ENCODE measurements around the gene UBA7.
A peak's percentile ranks its signal among the peaks of the same experiment; 100 is the strongest.
"Not testable (repeated sequence)": the region's sequence is repeated elsewhere in the genome, so short reads cannot be mapped to it uniquely, and the experiment has no call there.

Gene UBA7

DNA sequence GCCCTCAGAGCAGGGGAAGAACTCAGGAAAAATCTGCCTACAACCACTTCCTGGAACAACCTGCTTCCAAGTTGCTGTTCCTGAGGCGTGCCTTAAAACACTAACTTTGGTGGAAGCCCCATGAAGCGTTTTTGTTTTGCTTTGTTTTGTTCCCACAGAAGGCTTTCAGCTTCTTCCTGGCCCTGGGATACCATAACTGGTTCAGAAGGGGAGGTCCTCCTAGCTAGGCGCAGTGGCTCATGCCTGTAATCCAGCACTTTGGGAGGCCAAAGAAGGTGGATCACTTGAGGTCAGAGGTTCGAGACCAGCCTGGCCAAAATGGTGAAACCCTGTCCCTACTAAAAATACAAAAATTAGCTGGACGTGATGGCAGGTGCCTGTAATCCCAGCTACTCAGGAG lies 26.2 kb downstream of the UBA7 start:
- FAIRE-seq: no peak
- no peak for DNase-seq (ENCODE audit: extremely low spot score, insufficient read length, low read depth)

DNA sequence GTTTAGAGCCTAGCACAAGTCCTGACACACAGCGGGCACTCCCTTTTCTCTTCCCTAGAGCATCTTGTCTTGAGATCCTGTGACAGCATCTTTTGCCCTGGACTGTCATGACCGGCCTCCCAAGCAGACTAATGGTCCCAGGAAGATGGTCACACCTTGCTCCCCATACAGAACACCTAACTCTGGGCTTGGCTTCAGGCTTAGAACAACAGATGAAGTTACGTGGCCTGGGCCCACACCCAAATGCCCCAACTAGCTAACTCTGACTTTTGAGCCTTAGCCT lies 26.6 kb downstream of the UBA7 start:
- FAIRE-seq: peak; percentile 52
- no peak for DNase-seq (ENCODE audit: extremely low spot score, insufficient read length, low read depth)

DNA sequence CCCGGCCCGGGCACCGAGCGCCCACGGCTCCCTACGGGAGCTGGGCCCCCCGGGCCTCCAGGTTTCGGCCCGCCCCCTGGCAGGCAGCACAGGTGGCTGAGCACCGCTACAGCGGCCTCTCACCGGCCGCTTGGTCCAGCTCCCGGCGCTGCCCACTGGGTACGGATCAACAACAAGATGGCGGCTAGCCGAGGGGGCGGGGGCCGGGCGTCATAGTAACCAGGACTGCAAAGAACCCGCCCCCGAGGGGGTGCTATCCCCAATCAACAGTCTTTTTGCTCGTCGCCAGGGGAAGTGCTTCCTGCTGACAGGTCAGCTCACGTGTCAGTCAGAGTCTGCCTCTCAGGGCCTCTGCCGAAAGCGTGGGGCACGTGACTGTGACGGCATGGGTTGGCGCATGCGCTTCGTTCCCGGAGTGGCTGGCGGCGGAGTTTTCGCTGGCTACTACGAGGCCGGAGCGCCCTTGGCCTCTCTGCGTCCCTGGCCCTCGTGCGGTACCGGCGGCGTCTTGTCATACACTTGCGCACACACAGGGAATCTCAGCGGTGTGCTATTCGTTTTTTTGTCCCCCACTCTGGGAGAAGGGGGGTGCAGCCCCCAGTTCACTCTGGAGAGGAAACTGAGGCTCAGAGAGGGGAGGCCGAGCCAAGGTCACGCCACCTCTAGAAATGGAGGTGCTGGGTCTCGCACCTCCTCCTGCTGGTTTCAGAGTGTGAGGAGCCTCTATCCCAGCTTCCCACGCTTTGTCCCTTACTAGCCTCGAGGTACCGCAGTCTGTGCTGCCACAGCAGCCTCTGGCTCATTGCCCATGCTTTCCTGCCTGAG lies 27.2 kb downstream of the UBA7 start, which contains the start of gene IP6K1:
TSS of gene IP6K1 (minus strand) at position 186 of the 825 bp plus-strand sequence. CDS start 38,502 bp downstream, outside the sequence.
- peak; percentile 100 for DNase-seq (ENCODE audit: extremely low spot score, insufficient read length, low read depth)
- peak; percentile 100 for FAIRE-seq

DNA sequence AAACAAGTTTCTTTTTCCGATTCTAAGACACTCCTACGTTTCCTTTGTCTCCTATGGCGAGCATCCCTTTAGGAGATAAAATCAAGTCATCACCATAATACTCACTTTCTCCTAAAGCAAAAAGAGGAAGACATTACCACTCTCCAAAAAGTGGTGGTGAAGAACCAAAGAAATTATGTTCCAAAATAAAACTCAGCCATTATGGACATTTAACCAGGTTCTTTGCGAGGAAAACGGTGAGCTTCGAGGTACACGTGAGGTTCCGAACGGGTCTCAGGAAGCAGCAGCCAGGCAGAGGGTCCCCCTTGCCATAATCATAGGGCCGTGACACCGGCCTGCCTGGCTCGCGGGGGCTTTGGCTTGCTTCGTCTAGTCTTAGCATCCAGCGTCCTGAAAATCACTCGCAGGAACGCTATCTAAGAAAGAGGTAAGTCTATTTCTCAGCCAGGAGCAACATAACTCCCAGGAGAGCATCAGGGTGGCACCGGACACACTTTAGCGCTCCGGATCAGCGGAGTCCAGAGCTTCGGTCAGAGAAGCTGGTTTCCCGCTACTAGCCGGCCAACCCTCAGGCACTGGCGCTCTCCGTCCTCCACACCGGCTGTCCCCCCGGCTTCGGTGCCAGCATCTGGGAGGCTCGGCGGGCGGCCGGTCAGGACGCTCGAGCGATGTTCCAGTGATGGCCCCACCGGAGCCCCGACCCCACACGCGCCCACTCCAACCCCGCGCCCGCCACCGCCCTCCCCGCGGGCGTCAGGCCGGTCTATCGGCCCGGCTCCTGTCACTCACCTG lies 28.0 kb downstream of the UBA7 start:
- DNase-seq (ENCODE audit: extremely low spot score, insufficient read length, low read depth): no peak
- peak; percentile 53 for FAIRE-seq

DNA sequence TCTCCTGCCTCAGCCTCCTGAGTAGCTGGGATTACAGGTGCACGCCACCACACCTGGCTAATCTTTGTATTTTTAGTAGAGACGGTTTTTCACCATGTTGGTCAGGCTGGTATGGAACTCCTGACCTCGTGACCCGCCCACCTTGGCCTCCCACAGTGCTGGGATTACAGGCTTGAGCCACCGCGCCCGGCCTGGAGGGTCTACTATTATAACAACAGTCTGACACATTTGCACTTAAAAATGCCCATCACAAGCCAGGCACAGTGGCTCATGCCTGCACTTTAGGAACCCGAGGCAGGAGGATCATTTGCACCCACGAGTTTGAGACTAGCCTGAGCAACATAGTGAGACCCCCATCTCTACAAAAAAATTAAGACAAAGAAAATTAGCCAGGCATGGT lies 31.5 kb downstream of the UBA7 start:
- FAIRE-seq; DNase-seq (ENCODE audit: extremely low spot score, insufficient read length, low read depth): not testable (repeated sequence)

DNA sequence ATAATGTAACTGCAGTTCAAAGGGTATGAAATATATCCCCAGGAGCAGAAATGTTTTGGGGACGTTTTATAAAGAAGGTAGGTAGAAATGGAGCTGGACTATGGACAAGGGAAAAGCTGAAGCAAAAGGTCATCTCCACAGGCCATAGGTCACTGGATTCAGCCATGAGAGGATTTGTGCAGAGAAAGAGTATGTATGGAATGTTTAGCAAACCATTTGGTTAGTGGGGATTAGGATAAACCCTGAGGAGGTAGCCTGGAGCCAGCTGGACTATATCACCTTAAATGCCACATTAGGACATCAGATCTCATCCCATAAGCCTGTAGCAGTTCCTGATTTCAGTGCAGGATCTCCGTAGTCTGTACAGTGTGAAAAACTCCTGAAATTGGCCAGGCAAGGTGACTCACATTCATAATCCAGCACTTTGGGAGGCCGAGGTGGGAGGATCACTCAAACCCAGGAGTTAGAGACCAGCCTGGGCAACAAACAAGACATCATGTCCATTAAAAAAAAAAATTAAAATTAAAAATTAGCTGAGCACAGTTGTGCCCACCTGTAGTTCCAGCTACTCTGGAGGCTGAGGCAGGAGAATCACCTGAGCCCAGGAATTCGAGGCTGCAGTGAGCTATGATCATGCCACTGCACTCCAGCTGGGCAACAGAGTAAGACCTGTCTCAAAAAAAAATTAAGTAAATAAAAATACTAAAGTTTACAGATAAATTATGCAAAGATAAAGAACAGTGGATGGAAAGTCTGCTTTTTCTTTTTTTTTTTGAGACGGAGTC lies 32.1 kb downstream of the UBA7 start:
- FAIRE-seq (no peak), DNase-seq (ENCODE audit: extremely low spot score, insufficient read length, low read depth) (no peak)

DNA sequence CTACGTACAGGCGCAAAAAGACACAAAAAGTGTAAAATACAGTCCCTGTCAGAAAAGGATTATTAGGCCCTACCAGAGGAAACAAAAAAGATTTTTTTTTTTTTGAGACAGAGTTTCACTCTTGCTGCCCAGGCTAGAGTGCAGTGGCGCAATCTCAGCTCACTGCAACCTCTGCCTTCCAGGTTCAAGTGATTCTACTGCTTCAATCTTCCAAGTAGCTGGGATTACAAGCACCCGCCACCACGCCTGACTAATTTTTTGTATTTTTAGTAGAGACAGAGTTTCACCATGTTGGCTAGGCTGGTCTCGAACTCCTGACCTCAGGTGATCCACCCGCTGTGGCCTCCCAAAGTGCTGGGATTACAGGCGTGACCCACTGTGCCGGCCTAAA lies 32.8 kb downstream of the UBA7 start:
- not testable (repeated sequence) for DNase-seq (ENCODE audit: extremely low spot score, insufficient read length, low read depth); FAIRE-seq

DNA sequence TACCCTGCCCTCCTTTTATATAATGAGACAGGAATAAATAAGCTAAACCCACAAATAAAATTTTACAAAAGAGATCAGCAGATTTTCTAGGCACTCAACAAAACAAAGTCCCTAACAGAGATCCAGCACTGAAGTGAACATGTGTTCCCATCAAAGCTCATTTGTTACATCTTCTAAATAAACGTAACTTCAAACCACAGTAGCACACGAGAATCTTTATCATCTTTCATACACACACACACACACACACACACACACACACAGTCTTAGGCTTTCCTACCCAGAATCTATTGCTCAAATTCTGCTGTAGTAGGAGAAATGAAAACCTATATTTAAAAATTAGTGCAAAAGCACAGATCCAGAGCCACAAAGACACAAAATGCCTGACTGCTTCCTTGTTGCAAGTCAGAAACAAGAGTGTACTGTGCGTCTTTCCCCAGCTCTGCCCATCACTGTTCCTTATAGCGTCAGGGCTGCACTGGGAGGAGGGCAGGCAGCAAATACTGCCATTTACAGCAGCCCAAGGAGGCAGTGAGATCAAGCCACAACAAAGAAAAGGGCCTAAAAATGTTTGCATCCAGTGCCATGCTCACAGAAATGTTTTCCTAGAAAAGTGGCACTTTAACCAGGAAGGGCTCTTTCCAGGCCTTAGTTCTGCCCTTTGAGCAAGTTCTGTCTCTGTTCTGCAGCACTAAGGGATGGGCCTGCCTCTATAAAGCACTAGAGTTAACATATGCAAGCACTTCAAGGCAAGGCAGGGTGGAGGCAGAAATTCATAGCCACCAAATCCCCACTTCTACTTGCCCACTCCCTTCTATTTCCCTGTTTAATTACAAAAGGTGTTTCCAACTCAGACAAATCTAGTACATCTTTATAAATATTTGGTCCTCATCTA lies 33.4 kb downstream of the UBA7 start:
- DNase-seq (ENCODE audit: extremely low spot score, insufficient read length, low read depth) (no peak), FAIRE-seq (no peak)

DNA sequence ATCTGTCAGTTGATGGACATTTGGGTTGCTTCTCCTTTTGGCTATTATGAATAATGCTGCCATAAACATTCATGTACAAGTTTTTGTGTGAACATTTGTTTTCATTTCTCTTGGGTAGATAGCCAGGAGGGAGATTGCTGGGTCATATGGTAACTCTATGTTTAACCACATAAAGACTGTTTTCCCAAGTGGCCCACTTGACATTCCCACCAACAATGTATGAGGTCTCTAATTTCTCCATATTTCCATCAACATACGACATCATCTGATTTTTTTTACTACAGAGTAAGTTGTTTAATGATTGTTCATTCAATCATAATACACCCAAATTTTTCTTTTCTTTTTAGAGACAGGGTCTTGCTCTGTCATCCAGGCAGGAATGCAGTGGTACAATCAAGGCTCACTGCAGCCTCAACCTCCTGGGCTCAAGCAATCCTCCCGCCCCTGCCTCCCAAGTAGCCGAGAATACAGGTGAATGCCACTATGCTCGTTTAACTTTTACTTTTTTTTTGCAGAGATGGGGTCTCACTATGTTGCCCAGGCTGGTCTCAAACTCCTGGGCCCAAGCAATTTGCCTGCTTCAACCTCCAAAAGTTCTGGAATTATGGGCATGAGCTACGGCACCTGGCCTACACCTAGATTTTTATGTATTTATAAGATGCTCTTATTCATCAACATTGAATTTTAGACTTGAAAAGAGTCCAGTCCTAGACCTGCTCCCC lies 34.2 kb downstream of the UBA7 start:
- DNase-seq (ENCODE audit: extremely low spot score, insufficient read length, low read depth) (no peak), FAIRE-seq (no peak)

DNA sequence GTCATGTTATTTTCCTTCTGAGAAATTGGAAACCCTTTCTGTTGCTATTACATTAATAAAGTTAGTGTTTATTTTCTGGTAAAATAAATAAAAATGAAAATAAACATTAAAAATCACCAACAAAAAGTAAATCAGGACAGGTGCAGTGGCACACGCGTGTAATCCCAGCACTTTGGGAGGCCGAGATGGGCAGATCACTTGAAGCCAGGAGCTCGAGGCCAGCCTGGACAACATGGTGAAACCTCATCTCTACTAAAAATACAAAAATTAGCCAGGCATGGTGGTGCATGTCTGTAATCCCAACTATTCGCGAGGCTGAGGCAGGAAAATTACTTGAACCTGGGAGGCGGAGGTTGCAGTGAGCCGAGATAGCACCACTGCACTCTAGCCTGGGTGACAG lies 37.7 kb downstream of the UBA7 start:
- DNase-seq (ENCODE audit: extremely low spot score, insufficient read length, low read depth); FAIRE-seq: not testable (repeated sequence)

DNA sequence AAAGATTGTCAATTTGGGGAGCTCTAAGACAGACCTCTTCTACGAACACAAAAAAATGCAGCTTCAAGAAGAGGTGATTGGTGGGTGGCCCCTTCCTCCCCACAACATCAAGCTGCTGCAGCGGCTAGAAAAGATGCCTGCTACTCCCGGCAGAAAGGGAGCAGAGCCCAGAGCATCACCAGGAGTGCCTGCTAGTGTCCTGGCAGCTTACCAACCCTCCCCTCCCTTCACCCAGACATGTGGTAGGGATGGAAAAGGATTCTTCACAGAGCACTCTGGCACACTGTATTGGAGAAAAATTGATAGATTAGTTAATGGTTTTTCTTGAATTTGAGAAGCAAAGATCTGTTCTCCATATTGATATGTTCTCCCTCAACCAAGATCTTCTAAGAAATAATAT lies 38.2 kb downstream of the UBA7 start:
- DNase-seq (ENCODE audit: extremely low spot score, insufficient read length, low read depth) (no peak), FAIRE-seq (no peak)

DNA sequence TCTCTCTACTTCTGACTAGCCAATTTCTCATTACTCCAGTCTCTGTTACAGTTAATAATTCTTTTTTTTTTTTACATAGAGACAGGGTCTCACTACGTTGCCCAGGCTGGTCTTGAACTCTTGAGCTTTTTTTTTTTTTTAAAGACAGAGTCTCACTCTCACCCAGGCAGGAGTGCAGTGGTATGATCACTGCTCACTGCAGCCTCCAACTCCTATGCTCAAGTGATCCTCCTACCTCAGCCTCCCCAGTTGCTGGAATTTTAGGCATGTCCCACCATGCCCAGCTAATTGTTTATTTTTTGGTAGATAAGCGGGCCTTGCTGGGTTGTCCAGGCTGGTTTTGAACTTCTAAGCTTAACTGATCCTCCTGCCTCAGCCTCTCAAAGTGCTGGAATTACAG lies 41.0 kb downstream of the UBA7 start:
- no peak for FAIRE-seq
- DNase-seq (ENCODE audit: extremely low spot score, insufficient read length, low read depth): no peak

DNA sequence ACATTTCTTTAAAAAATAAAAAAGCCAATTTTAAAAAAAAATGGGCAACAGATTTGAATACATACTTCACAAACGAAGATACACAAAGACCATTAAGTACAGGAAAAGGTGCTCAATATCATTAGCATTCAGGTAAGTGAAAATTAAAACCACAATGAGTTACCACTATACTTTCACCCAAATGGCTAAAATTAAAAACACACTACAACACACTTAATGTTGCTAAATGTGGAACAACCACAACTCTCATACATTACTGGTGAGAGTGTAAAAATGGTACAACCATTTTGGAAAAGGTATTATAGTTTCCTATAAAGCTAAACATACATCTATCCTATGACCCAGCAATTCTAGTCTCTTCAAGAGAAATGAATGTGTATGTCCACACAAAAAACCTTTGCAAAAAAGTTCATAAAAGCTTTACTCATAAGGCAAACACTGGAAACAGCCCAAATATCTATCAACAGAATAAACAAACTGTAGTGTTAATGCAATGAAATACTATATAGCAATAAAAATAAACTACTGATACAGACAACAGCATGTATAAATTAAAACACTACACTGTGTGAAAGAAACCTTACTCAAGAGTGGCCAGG lies 42.3 kb downstream of the UBA7 start:
- FAIRE-seq (peak; percentile 18), DNase-seq (ENCODE audit: extremely low spot score, insufficient read length, low read depth) (no peak)

DNA sequence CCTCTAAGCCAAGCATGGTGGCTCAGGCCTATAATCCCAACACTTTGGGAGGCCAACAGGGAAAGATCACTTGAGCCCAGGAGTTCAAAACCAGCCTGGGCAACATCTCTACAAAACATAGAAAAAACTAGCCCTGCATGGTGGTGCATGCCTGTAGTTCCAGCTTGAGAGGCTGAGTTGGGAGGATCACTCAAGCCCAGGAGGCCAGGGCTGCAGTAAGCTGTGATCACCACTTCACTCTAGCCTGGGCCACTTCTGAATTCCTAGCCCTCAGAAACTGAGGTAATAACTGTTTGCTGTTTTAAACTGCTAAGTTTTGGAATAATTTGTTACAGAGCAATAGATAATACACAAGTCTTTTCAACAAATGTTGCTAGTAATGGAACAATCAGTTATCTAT lies 43.8 kb downstream of the UBA7 start:
- FAIRE-seq (no peak), DNase-seq (ENCODE audit: extremely low spot score, insufficient read length, low read depth) (no peak)

DNA sequence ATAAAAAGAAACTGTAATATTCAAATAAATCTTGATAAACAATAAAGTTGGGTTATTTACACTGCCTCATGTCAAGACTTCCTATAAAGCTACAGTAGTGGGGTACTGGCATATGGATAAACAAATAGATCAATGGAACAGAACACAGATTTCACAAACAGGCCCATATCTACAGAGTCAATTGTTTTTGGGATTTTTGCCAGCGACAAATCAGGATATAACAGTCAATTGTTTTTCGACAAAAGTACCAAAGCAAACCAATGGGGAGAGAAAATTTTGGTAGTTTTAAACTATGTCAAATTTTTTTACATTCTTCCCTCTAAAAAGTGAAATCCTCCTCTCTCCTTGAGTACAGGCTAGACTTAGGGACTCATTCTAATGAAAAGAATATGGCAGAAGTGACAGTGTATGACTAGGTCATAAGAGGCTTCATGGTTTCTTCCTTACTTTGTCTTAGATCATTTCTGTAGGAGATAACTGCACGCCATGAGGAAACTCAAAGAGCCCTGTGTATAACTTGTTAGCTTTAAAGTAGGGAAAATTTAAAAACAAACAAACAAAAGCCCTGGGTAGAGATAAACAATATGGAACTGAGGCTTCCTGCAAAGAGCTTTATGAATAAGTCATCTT lies 44.4 kb downstream of the UBA7 start:
- no peak for DNase-seq (ENCODE audit: extremely low spot score, insufficient read length, low read depth)

DNA sequence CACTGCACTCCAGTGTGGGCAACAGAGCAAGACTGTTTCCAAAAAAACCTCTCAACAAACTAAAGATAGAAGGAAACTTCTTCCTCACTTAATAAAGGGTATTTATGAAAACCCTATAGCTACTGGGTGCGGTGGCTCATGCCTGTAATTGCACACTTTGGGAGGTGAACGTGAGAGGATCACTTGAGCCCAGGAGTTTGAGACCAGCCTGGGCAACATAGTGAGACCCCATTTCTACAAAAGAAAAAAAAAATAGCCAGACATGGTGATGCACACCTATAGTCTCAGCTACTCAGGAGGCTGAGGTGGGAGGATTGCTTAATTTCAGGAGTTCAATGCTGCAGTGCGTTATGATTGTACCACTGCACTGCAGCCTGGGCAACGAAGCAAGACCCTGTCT lies 49.8 kb downstream of the UBA7 start:
- DNase-seq (ENCODE audit: extremely low spot score, insufficient read length, low read depth) (no peak), FAIRE-seq (no peak)

More for the DNA sequence above, 44.4 kb downstream of the UBA7 start:
- no peak for FAIRE-seq

DNA sequence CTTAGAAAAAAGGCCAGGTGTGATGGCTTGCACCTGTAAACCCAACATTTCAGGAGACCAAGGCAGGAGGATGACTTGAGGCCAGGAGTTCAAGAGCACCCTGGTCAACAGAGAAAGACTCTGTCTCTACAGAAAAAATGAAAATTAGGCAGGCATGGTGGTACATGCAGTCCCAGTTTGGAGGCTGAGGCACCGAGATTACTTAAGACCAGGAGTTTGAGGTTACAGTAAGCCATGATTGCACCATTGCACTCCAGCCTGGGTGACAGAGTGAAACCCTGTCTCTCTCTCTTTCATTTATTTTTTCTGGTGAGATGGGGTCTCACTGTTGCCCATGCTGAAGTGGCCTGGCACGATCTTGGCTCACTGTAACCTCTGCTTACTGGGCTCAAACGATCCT lies 52.1 kb downstream of the UBA7 start:
- DNase-seq (ENCODE audit: extremely low spot score, insufficient read length, low read depth) (no peak), FAIRE-seq (no peak)

DNA sequence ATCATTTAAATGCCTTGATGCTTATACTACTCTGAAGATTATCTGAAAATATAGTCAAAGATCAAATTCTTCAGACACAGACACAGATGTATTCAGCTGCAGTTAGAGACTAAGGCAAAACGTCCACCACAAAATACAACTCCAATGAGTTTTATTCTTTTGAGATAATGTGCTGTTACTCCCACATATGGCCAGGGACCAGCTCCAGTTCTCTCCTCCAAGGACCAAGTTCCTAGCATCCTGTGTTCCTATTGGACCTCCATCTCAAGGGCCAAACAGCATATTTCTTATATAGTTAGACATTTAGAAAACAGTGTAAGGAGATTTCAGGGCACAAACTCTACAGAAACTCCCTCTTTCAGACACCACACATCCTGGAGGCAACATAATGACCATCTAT lies 54.5 kb downstream of the UBA7 start:
- FAIRE-seq (no peak), DNase-seq (ENCODE audit: extremely low spot score, insufficient read length, low read depth) (no peak)
